ENCODE measurements around the gene C2orf72. TPM values are rescaled to one million over a fixed set of nuclear protein-coding genes. Genes with fewer than 3 reads are reported as not detected.

Gene C2orf72
- total RNA-seq, 1 experiment from 2014 or later: 2.1 TPM

GRCh38 chr2:231068525-231069222 lies 31.4 kb downstream of the C2orf72 start:
- DNase-seq (ENCODE audit: low spot score): no peak

GRCh38 chr2:231069379-231070054 lies 32.2 kb downstream of the C2orf72 start:
- no peak for DNase-seq (ENCODE audit: low spot score)

- no peak for DNase-seq (ENCODE audit: low spot score)
Observed at GRCh38 chr2:231084565-231084964, 47.2 kb downstream of the C2orf72 start.

- DNase-seq (ENCODE audit: low spot score): no peak
Observed at GRCh38 chr2:231088754-231089153, 51.4 kb downstream of the C2orf72 start.

GRCh38 chr2:231093933-231094332 lies 56.6 kb downstream of the C2orf72 start:
- DNase-seq (ENCODE audit: low spot score): no peak

- DNase-seq (ENCODE audit: low spot score): no peak
Observed at GRCh38 chr2:231094736-231095346, 57.5 kb downstream of the C2orf72 start.

Other genes with a start within 250 kb of the C2orf72 start
- gene ITM2C, start 172.6 kb upstream of the C2orf72 start, total RNA-seq (2014; rRNA removed; shearing (Covaris generic)): 79.9 and 87.1 TPM in 2 replicates
- gene GPR55, start 112.3 kb upstream of the C2orf72 start, total RNA-seq (2014; rRNA removed; shearing (Covaris generic)): not detected in 2 replicates
- gene SPATA3, start 41.4 kb upstream of the C2orf72 start, total RNA-seq (2014; rRNA removed; shearing (Covaris generic)): not detected in 2 replicates
- gene PSMD1, start 19.3 kb downstream of the C2orf72 start, total RNA-seq (2014; rRNA removed; shearing (Covaris generic)): 72.0 and 93.3 TPM in 2 replicates
- not detected in 2 replicates for gene HTR2B, start 87.5 kb downstream of the C2orf72 start, total RNA-seq (2014; rRNA removed; shearing (Covaris generic))
- gene ARMC9, start 161.1 kb downstream of the C2orf72 start, total RNA-seq (2014; rRNA removed; shearing (Covaris generic)): 26.2 and 29.7 TPM in 2 replicates

Measured in HT-29 (cell line).